Thoracic aorta (tissue), 2 donors: Measurements from ENCODE around the gene ETFA. TPM values are rescaled to one million over a fixed set of nuclear protein-coding genes. Genes with fewer than 3 reads are reported as not detected.
A peak's percentile ranks its signal among the peaks of the same experiment; 100 is the strongest.

Experiments
- ATAC-seq: fragments of 150-250 bp; one replicate; pipeline ENCODE4 v1.8.0; 2017; ENCODE audit warnings: low read depth; ENCODE audit not compliant: insufficient number of reproducible peaks, low FRiP score
- DNase-seq: peaks from one replicate; pipeline ENCODE4 v3.0.0-alpha.2; 2020; ENCODE audit warnings: low spot score
- H3K27ac ChIP-seq, 2 donors: fragments of 200-600 bp; sonication (generic); 1 replicate in 1 of 2; 2 replicates in 1 of 2; pipeline ENCODE4 v1.5.1; 2016; ENCODE audit warnings: mild to moderate bottlenecking in 2 of 2, moderate library complexity in 2 of 2
- H3K27me3 ChIP-seq: fragments of 200-600 bp; sonication (generic); replicated peaks from 2 replicates; pipeline ENCODE4 v1.6.0; 2016; ENCODE audit warnings: mild to moderate bottlenecking; ENCODE audit not compliant: insufficient read depth
- H3K36me3 ChIP-seq: fragments of 200-600 bp; sonication (generic); one replicate; pipeline ENCODE4 v1.5.1; 2016
- H3K4me1 ChIP-seq, 2 donors: fragments of 200-600 bp; sonication (generic); 1 replicate in 1 of 2; 2 replicates in 1 of 2; pipeline versions ENCODE4 v1.5.1 to v1.6.0; 2016; ENCODE audit warnings: low read depth in 2 of 2, mild to moderate bottlenecking in 1 of 2; ENCODE audit not compliant: control insufficient read depth in 1 of 2
- H3K4me3 ChIP-seq: fragments of 200-600 bp; sonication (generic); 2 replicates; pipeline ENCODE4 v1.5.1; 2016; ENCODE audit warnings: mild to moderate bottlenecking
- H3K9me3 ChIP-seq: fragments of 200-600 bp; sonication (generic); 2 replicates; pipeline ENCODE4 v1.5.1; 2016
- CTCF ChIP-seq: fragments of 200-600 bp; sonication (generic); IDR thresholded peaks from one replicate; pipeline ENCODE4 v1.5.1; 2019; ENCODE audit warnings: antibody characterized with exemption
- total RNA-seq, 2 donors: library from RNA; depleted of rRNA; stranded (reverse); fragments of >200 nt; gene quantifications; one replicate each; pipeline versions ENCODE4 v1.1.0 to v1.2.3, GENCODE V29; 2016

The ETFA gene
- total RNA-seq, 2 donors from 2014 or later: 56.9 to 57.1 TPM

GRCh38 chr15:76183930-76184649 is 127.2 kb downstream of the ETFA start:
- peaks cover 0 to 7% of the 10 kb centered on the region in 2 donors for H3K4me1 ChIP-seq

GRCh38 chr15:76181705-76182107 is 129.6 kb downstream of the ETFA start:
- TF ChIP-seq CTCF: no peak
- Histone ChIP-seq H3K4me3 (no peak overlapping the region), H3K36me3 (no peaks in the 10 kb centered on the region), H3K4me1 (peaks cover 17 to 28% of the 10 kb centered on the region in 2 donors), H3K9me3 (no peaks in the 10 kb centered on the region), H3K27ac (no peak overlapping the region), H3K27me3 (no peaks in the 10 kb centered on the region)
- DNase-seq: no peak
- ATAC-seq: no peak

More at GRCh38 chr15:76183930-76184649, 127.2 kb downstream of the ETFA start:
- TF ChIP-seq CTCF: no peak
- Histone ChIP-seq H3K4me3 (no peak overlapping the region), H3K9me3 (no peaks in the 10 kb centered on the region), H3K36me3 (no peaks in the 10 kb centered on the region), H3K27ac (no peak overlapping the region), H3K27me3 (no peaks in the 10 kb centered on the region)
- ATAC-seq (no peak), DNase-seq (no peak)

GRCh38 chr15:76180321-76180720 is 130.9 kb downstream of the ETFA start:
- Histone ChIP-seq H3K9me3 (no peaks in the 10 kb centered on the region), H3K36me3 (no peaks in the 10 kb centered on the region), H3K4me1 (peaks cover 18 to 21% of the 10 kb centered on the region in 2 donors), H3K4me3 (no peak overlapping the region), H3K27me3 (no peaks in the 10 kb centered on the region), H3K27ac (no peak overlapping the region)
- TF ChIP-seq CTCF: no peak
- DNase-seq (no peak), ATAC-seq (no peak)

- Histone ChIP-seq H3K27me3 (no peaks in the 10 kb centered on the region), H3K9me3 (no peaks in the 10 kb centered on the region), H3K4me3 (no peak overlapping the region), H3K27ac (no peak overlapping the region), H3K4me1 (peaks cover 18 to 21% of the 10 kb centered on the region in 2 donors), H3K36me3 (no peaks in the 10 kb centered on the region)
- no peak for ATAC-seq
- DNase-seq: no peak
- no peak for TF ChIP-seq CTCF
Observed at GRCh38 chr15:76179023-76179422, 132.2 kb downstream of the ETFA start.

GRCh38 chr15:76178296-76179000 is 132.8 kb downstream of the ETFA start:
- ATAC-seq: no peak
- Histone ChIP-seq H3K36me3 (no peaks in the 10 kb centered on the region), H3K4me3 (peak overlapping the region; percentile 35), H3K9me3 (no peaks in the 10 kb centered on the region), H3K27me3 (no peaks in the 10 kb centered on the region), H3K4me1 (peaks cover 18 to 21% of the 10 kb centered on the region in 2 donors), H3K27ac (peak overlapping the region; percentile 40 to 59)
- TF ChIP-seq CTCF: no peak
- DNase-seq: no peak
